ENCODE results near the gene CTBP2.

DNA sequence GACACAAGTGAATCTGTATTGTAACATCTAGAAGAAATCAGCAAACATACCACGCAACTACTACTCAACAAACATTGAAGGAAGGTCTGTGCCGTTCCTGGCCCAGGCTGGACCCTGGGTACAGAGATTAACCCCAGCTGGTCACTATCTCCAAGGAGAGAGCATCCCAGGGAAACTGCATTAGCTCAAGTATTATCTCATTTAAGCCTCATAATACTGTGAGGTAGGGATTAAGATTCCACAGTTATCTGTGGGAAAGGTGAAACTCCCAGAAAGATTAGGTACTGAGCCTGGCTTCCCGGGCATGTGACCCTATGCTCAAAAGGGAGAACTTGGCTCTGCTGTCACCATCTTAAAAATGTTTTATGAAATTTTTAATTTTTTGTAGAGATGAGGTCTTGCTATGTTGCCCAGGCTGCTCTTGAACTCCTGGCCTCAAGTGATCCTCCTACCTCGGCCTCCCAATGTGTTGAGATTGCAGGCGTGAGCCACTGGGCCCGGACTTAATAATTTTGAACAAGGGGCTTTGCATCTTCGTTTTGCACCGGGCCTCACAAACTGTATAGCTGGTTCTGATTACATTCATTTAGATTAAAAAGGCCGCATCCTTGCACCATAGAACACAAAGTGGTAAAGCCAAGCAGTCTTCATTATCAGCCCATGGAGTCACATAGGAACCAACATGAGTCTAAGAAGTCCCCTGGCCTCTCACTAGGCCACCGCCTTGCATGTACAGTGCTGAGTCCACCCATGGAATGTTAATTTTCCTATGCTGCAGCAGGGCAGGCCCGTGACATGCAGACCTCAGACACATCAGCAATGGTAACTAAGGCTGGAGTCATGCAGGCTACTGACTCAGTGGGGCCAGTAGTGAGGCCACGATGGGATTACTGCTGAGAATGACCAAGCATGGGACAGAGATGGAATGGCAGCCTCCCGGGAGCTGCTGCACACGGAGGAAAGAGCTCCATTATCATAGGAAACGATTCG is 5.5 kb upstream of the CTBP2 start:
- TF ChIP-seq, protein P1, sequence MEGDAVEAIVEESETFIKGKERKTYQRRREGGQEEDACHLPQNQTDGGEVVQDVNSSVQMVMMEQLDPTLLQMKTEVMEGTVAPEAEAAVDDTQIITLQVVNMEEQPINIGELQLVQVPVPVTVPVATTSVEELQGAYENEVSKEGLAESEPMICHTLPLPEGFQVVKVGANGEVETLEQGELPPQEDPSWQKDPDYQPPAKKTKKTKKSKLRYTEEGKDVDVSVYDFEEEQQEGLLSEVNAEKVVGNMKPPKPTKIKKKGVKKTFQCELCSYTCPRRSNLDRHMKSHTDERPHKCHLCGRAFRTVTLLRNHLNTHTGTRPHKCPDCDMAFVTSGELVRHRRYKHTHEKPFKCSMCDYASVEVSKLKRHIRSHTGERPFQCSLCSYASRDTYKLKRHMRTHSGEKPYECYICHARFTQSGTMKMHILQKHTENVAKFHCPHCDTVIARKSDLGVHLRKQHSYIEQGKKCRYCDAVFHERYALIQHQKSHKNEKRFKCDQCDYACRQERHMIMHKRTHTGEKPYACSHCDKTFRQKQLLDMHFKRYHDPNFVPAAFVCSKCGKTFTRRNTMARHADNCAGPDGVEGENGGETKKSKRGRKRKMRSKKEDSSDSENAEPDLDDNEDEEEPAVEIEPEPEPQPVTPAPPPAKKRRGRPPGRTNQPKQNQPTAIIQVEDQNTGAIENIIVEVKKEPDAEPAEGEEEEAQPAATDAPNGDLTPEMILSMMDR (conservative IDR thresholded peaks at IDR 0.05) = no peak
- TF ChIP-seq ZFX (IDR thresholded peaks at IDR 0.05) = no peak

Measured in C4-2B (cell line).